ENCODE measurements around the gene ZNF280A.
"Not testable (repeated sequence)": the region's sequence is repeated elsewhere in the genome, so short reads cannot be mapped to it uniquely, and the experiment has no call there.

DNA sequence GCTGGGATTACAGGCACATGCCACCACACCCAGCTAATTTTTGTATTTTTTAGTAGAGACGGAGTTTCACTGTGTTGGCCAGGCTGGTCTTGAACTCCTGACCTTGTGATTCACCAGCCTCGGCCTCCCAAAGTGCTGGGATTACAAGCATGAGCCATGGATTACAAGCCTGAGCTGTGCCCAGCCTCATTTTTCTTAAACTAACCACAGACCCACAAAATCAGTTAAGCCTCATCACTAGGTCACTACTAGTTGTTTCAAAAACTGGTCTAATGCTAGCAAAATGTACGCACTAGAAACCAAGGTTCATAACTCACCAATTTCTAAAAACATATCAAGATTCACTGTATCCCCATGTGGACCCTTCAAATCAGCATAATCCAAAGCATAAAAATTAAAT lies 28.5 kb downstream of the ZNF280A start:
- not testable (repeated sequence) for TF ChIP-seq CTCF, POLR2A, EP300 (IDR thresholded peaks at IDR 0.05)
